CD14-positive monocyte (primary cell): Measurements from ENCODE around the gene POLE. TPM values are rescaled to one million over a fixed set of nuclear protein-coding genes. Genes with fewer than 3 reads are reported as not detected.

Source experiments
- DNase-seq, 3 donors: peaks; one replicate each; pipeline ENCODE4 v3.0.0-alpha.2; 2011 to 2022
- H2AFZ ChIP-seq: 2 replicates; pipeline ENCODE4 v1.6.0; 2012; ENCODE audit warnings: mild to moderate bottlenecking, low read depth, low read length, inconsistent platforms; ENCODE audit not compliant: insufficient read depth, poor library complexity, severe bottlenecking
- H3K27ac ChIP-seq, 2 donors: 1 replicate in 1 of 2; 2 replicates in 1 of 2; pipeline ENCODE4 v1.5.1; 2012 to 2013; ENCODE audit warnings: low read length in 2 of 2, control low read depth in 1 of 2, inconsistent platforms in 1 of 2, low read depth in 1 of 2, mild to moderate bottlenecking in 1 of 2
- H3K27me3 ChIP-seq, 2 donors: one replicate each; pipeline versions ENCODE4 v1.6.0 to v1.6.1; 2011 to 2013; ENCODE audit warnings: low read length in 2 of 2; ENCODE audit not compliant: control insufficient read depth in 2 of 2, insufficient read depth in 2 of 2
- H3K36me3 ChIP-seq, 2 donors: replicated peaks in 1 of 2; 1 replicate in 1 of 2; 2 replicates in 1 of 2; pipeline versions ENCODE4 v1.5.1 to v1.6.1; 2012 to 2013; ENCODE audit warnings: low read length in 2 of 2, control low read depth in 1 of 2, inconsistent platforms in 1 of 2, mild to moderate bottlenecking in 1 of 2; ENCODE audit not compliant: insufficient read depth in 2 of 2, control insufficient read depth in 1 of 2
- H3K4me1 ChIP-seq, 2 donors: 1 replicate in 1 of 2; 2 replicates in 1 of 2; pipeline versions ENCODE4 v1.5.1 to v1.6.1; 2012 to 2013; ENCODE audit warnings: low read length in 2 of 2, control low read depth in 1 of 2, inconsistent platforms in 1 of 2, mild to moderate bottlenecking in 1 of 2, moderate library complexity in 1 of 2; ENCODE audit not compliant: insufficient read depth in 2 of 2, control insufficient read depth in 1 of 2
- H3K4me2 ChIP-seq: replicated peaks from 2 replicates; pipeline ENCODE3; 2012; ENCODE audit warnings: low read length, moderate library complexity, mild to moderate bottlenecking; ENCODE audit not compliant: poor library complexity, severe bottlenecking; ENCODE audit errors: extremely low read depth
- H3K4me3 ChIP-seq, 3 experiments: fragments of 200-600 bp in 1 of 3; sonication (generic) in 1 of 3; replicated peaks in 1 of 3; 1 replicate in 2 of 3; 2 replicates in 1 of 3; pipeline ENCODE4 v1.5.1; 2011 to 2013; ENCODE audit warnings: low read length in 3 of 3, mild to moderate bottlenecking in 3 of 3, control low read depth in 2 of 3, low read depth in 2 of 3, inconsistent platforms in 1 of 3, moderate library complexity in 1 of 3
- H3K79me2 ChIP-seq: 2 replicates; pipeline ENCODE4 v1.6.0; 2012; ENCODE audit warnings: mild to moderate bottlenecking, control low read depth, inconsistent platforms, low read length, moderate library complexity; ENCODE audit not compliant: insufficient read depth
- H3K9ac ChIP-seq: 2 replicates; pipeline ENCODE4 v1.6.0; 2017; ENCODE audit warnings: low read length, mild to moderate bottlenecking; ENCODE audit not compliant: insufficient read depth, poor library complexity, severe bottlenecking
- H3K9me3 ChIP-seq, 2 donors: replicated peaks in 1 of 2; 1 replicate in 1 of 2; 2 replicates in 1 of 2; pipeline versions ENCODE4 v1.5.1 to v1.6.1; 2012 to 2013; ENCODE audit warnings: low read length in 2 of 2, control low read depth in 1 of 2; ENCODE audit not compliant: control insufficient read depth in 1 of 2, insufficient read depth in 1 of 2
- H4K20me1 ChIP-seq: 2 replicates; pipeline ENCODE4 v1.6.0; 2012; ENCODE audit warnings: mild to moderate bottlenecking, low read length, control low read depth, moderate library complexity; ENCODE audit not compliant: insufficient read depth
- H3K27ac Mint-ChIP-seq, 7 donors: one replicate each; pipeline ENCODE4 v1.8.0; 2020; ENCODE audit warnings: mild to moderate bottlenecking in 7 of 7, mixed read lengths in 7 of 7, moderate library complexity in 6 of 7, inconsistent platforms in 2 of 7
- H3K27me3 Mint-ChIP-seq, 3 donors: one replicate each; pipeline ENCODE4 v1.8.0; 2021 to 2022; ENCODE audit warnings: low read depth in 3 of 3, mild to moderate bottlenecking in 3 of 3, mixed read lengths in 3 of 3, moderate library complexity in 3 of 3, inconsistent platforms in 1 of 3
- H3K36me3 Mint-ChIP-seq, 2 donors: one replicate each; pipeline ENCODE4 v1.8.0; 2020; ENCODE audit warnings: mixed read lengths in 2 of 2, inconsistent platforms in 1 of 2, mild to moderate bottlenecking in 1 of 2
- H3K4me1 Mint-ChIP-seq: one replicate; pipeline ENCODE4 v1.8.0; 2020; ENCODE audit warnings: mild to moderate bottlenecking, mixed read lengths
- H3K4me3 Mint-ChIP-seq, 2 donors: one replicate each; pipeline ENCODE4 v1.8.0; 2020; ENCODE audit warnings: mild to moderate bottlenecking in 2 of 2, mixed read lengths in 2 of 2, moderate library complexity in 1 of 2
- H3K9me3 Mint-ChIP-seq, 7 donors: one replicate each; pipeline ENCODE4 v1.8.0; 2020 to 2022; ENCODE audit warnings: mixed read lengths in 7 of 7, mild to moderate bottlenecking in 6 of 7, moderate library complexity in 6 of 7, inconsistent platforms in 2 of 7
- CTCF ChIP-seq: fragments of 200-600 bp; IDR thresholded peaks from one replicate; pipeline ENCODE4 v1.8.0; 2022; ENCODE audit warnings: antibody characterized with exemption, mild to moderate bottlenecking
- WGBS: methylation state at CpG from one replicate; pipeline ENCODE4 v1.1.5; 2013; ENCODE audit warnings: missing lambda C conversion rate; ENCODE audit not compliant: insufficient coverage; 5-methylcytosine and 5-hydroxymethylcytosine counted together
- intact Hi-C, 2 donors: fragments of 100-400 bp; cut with micrococcal nuclease; formaldehyde crosslinking; loops; one replicate each; pipeline versions ENCODE4 v1.15.0 to v1.15.1; 2023
- polyA plus RNA-seq, 3 donors: library from polyadenylated mRNA; depleted of rRNA in 1 of 3; unstranded in 2 of 3; stranded (reverse) in 1 of 3; fragments of 300-500 nt in 2 of 3; fragments of >200 nt in 1 of 3; fragmentation: Illumina TruSeq in 2 of 3; gene quantifications; 1 replicate in 2 of 3; 2 replicates in 1 of 3; pipeline ENCODE4 v1.2.3, GENCODE V29; 2012 to 2021

POLE gene
- polyA plus RNA-seq, 3 donors = 1.00 to 24.2 (median 2.2) TPM

- Histone ChIP-seq H3K4me2 (no peak overlapping the region), H3K79me2 (no peaks in the 10 kb centered on the region), H3K27me3 (no peaks in the 10 kb centered on the region), H3K36me3 (peaks cover 61 to 86% of the 10 kb centered on the region in 2 donors), H4K20me1 (no peaks in the 10 kb centered on the region), H3K9ac (no peak overlapping the region), H3K27ac (no peak overlapping the region), H3K9me3 (no peaks in the 10 kb centered on the region), H3K4me3 (no peak overlapping the region), H2AFZ (no peak overlapping the region), H3K4me1 (no peaks in the 10 kb centered on the region)
- DNase-seq = no peak
- H3K36me3 Mint-ChIP-seq = peaks cover 61 to 89% of the 10 kb centered on the region in 2 donors
- peaks cover 0 to 1% (median 0%) of the 10 kb centered on the region in 7 donors for H3K9me3 Mint-ChIP-seq
- intact Hi-C loops = no loop called here
- H3K27ac Mint-ChIP-seq = peak overlapping the region in 2 of 7 donors; percentile 56 to 70
- peaks cover 0 to 2% (median 0%) of the 10 kb centered on the region in 3 donors for H3K27me3 Mint-ChIP-seq
- TF ChIP-seq CTCF = no peak
- peaks cover 2% of the 10 kb centered on the region for H3K4me1 Mint-ChIP-seq
- WGBS = 93% methylated on average over 23 of the region's 27 CpGs
- no peak overlapping the region for H3K4me3 Mint-ChIP-seq
Observed at GRCh38 chr12:132673288-132674179, 13.6 kb downstream of the POLE start.

DNA sequence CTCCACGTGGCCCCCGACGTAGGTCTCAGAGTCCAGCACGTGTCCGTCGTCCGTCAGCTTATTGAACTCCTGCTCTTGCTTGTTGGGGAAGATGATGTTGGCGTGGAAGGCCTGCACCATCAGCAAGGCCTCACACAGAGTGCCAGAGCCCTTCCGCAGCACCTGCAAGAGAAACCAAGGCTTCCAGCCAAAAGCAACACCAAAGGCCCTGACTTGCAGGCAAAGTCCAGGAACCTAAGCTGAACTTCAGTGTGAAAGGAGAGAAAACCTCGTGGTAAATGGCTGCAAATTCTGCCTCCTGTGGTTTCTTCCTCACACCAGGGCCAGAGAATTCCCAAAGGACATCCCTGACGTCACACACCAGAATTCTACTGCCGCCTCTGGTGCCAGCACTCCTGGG is 14.5 kb downstream of the POLE start:
- 85% methylated on average over 2 of the region's 12 CpGs for WGBS
- Histone ChIP-seq H3K4me3 (no peak overlapping the region), H3K9ac (no peak overlapping the region), H3K79me2 (no peaks in the 10 kb centered on the region), H3K9me3 (no peaks in the 10 kb centered on the region), H4K20me1 (no peaks in the 10 kb centered on the region), H3K36me3 (peaks cover 64 to 88% of the 10 kb centered on the region in 2 donors), H3K4me1 (no peaks in the 10 kb centered on the region), H3K4me2 (no peak overlapping the region), H3K27ac (no peak overlapping the region), H2AFZ (no peak overlapping the region), H3K27me3 (no peaks in the 10 kb centered on the region)
- DNase-seq = no peak
- Mint-ChIP-seq H3K4me3 (no peak overlapping the region), H3K27ac (no peak overlapping the region), H3K27me3 (peaks cover 0 to 2% (median 0%) of the 10 kb centered on the region in 3 donors), H3K4me1 (peaks cover 2% of the 10 kb centered on the region), H3K36me3 (peaks cover 67 to 90% of the 10 kb centered on the region in 2 donors), H3K9me3 (peaks cover 0 to 1% (median 0%) of the 10 kb centered on the region in 7 donors)
- intact Hi-C loops = no loop called here
- no peak for TF ChIP-seq CTCF
